HG03060 (cell line): Measurements from ENCODE around the gene KCNQ2.
"Not testable (repeated sequence)": the region's sequence is repeated elsewhere in the genome, so short reads cannot be mapped to it uniquely, and the experiment has no call there.

ENCODE experiments used
- ATAC-seq: cut with Tn5 transposase; IDR thresholded peaks from one replicate; pipeline ENCODE4 v1.9.1; 2021; ENCODE audit warnings: low read depth, moderate number of reproducible peaks; ENCODE audit not compliant: unreplicated experiment

The KCNQ2 gene

GRCh38 chr20:63394920-63395455 lies 77.5 kb downstream of the KCNQ2 start:
- ATAC-seq = no peak

GRCh38 chr20:63394069-63394919 lies 78.2 kb downstream of the KCNQ2 start:
- no peak for ATAC-seq

GRCh38 chr20:63393566-63393965 lies 78.9 kb downstream of the KCNQ2 start:
- ATAC-seq = no peak

- ATAC-seq = no peak
Observed at GRCh38 chr20:63392465-63393365, 79.7 kb downstream of the KCNQ2 start.

GRCh38 chr20:63387917-63388316 lies 84.5 kb downstream of the KCNQ2 start:
- no peak for ATAC-seq

- ATAC-seq = no peak
Observed at GRCh38 chr20:63387393-63387792, 85.1 kb downstream of the KCNQ2 start.

GRCh38 chr20:63386491-63386890 lies 86.0 kb downstream of the KCNQ2 start:
- ATAC-seq = no peak

- no peak for ATAC-seq
Observed at GRCh38 chr20:63385819-63386218, 86.6 kb downstream of the KCNQ2 start.

- no peak for ATAC-seq
Observed at GRCh38 chr20:63384336-63384735, 88.1 kb downstream of the KCNQ2 start.

- no peak for ATAC-seq
Observed at GRCh38 chr20:63383556-63383955, 88.9 kb downstream of the KCNQ2 start.

- no peak for ATAC-seq
Observed at GRCh38 chr20:63382551-63383300, 89.7 kb downstream of the KCNQ2 start.

GRCh38 chr20:63381781-63382431 lies 90.5 kb downstream of the KCNQ2 start:
- no peak for ATAC-seq

GRCh38 chr20:63380346-63380870 lies 92.0 kb downstream of the KCNQ2 start:
- no peak for ATAC-seq

GRCh38 chr20:63379872-63380271 lies 92.6 kb downstream of the KCNQ2 start:
- not testable (repeated sequence) for ATAC-seq

- no peak for ATAC-seq
Observed at GRCh38 chr20:63379296-63379695, 93.2 kb downstream of the KCNQ2 start.

- no peak for ATAC-seq
Observed at GRCh38 chr20:63378626-63379025, 93.8 kb downstream of the KCNQ2 start.

- no peak for ATAC-seq
Observed at GRCh38 chr20:63377951-63378381, 94.5 kb downstream of the KCNQ2 start.

- no peak for ATAC-seq
Observed at GRCh38 chr20:63377256-63377941, 95.1 kb downstream of the KCNQ2 start.
